Lung (tissue), 12 donors: Measurements from ENCODE around the gene DSEL. TPM values are rescaled to one million over a fixed set of nuclear protein-coding genes. Genes with fewer than 3 reads are reported as not detected.

ENCODE experiments used
- ATAC-seq: fragments of 200-7000 bp; cut with Tn5 transposase; one replicate; pipeline ENCODE4 v1.9.1; 2020; ENCODE audit warnings: moderate number of reproducible peaks; ENCODE audit not compliant: insufficient read depth, low FRiP score
- DNase-seq, 3 donors: peaks; one replicate each; pipeline ENCODE4 v3.0.0-alpha.2; 2013 to 2017
- H3K27ac ChIP-seq, 2 donors: one replicate each; pipeline ENCODE4 v1.5.1; 2013; ENCODE audit warnings: mild to moderate bottlenecking in 2 of 2, moderate library complexity in 2 of 2, control low read depth in 1 of 2, inconsistent platforms in 1 of 2, low read depth in 1 of 2, low read length in 1 of 2
- H3K27me3 ChIP-seq, 3 donors: one replicate each; pipeline ENCODE4 v1.5.1; 2013; ENCODE audit warnings: low read length in 2 of 3; ENCODE audit not compliant: control insufficient read depth in 3 of 3, insufficient read depth in 3 of 3
- H3K36me3 ChIP-seq, 4 donors: one replicate each; pipeline ENCODE4 v1.5.1; 2013; ENCODE audit warnings: low read length in 4 of 4, mild to moderate bottlenecking in 1 of 4, moderate library complexity in 1 of 4; ENCODE audit not compliant: control insufficient read depth in 4 of 4, insufficient read depth in 4 of 4
- H3K4me1 ChIP-seq, 5 donors: one replicate each; pipeline ENCODE4 v1.5.1; 2013; ENCODE audit warnings: low read length in 5 of 5, mild to moderate bottlenecking in 2 of 5, moderate library complexity in 1 of 5; ENCODE audit not compliant: control insufficient read depth in 5 of 5, insufficient read depth in 5 of 5
- H3K4me3 ChIP-seq: one replicate; pipeline ENCODE4 v1.5.1; 2013; ENCODE audit warnings: mild to moderate bottlenecking, control low read depth, moderate library complexity
- H3K9ac ChIP-seq, 2 donors: one replicate each; pipeline ENCODE4 v1.5.1; 2013; ENCODE audit warnings: low read length in 2 of 2, control low read depth in 1 of 2; ENCODE audit not compliant: insufficient read depth in 1 of 2
- H3K9me3 ChIP-seq, 4 donors: one replicate each; pipeline ENCODE4 v1.5.1; 2013; ENCODE audit warnings: low read length in 3 of 4, mild to moderate bottlenecking in 1 of 4, moderate library complexity in 1 of 4; ENCODE audit not compliant: control insufficient read depth in 4 of 4, insufficient read depth in 3 of 4
- CTCF ChIP-seq: IDR thresholded peaks from 2 replicates; pipeline ENCODE4 v1.5.1; 2012; ENCODE audit warnings: mild to moderate bottlenecking; ENCODE audit errors: control extremely low read depth, extremely low read depth
- WGBS, 2 donors: extraction: QIAGEN DNeasy Blood & Tissue Kit; methylation state at CpG; one replicate each; pipeline ENCODE4 v1.1.7; 2013; 5-methylcytosine and 5-hydroxymethylcytosine counted together
- polyA plus RNA-seq, 2 donors: library from polyadenylated mRNA; stranded (reverse); fragments of 200-250 nt; gene quantifications; one replicate each; pipeline ENCODE4 v1.2.1, GENCODE V29; 2013
- total RNA-seq, 2 donors: library from RNA; depleted of rRNA in 1 of 2; stranded (reverse); fragments of >200 nt in 1 of 2; gene quantifications; one replicate each; pipeline ENCODE4 v1.2.1, GENCODE V29; 2014 to 2021
- donor health status: control.
- donor health status: control.
- donor health status: Bipolar disorder and iron deficiency.
- donor health status: healthy.
- donor health status: DM: yes; HTN: yes; CAD: no.

Gene DSEL
- total and polyA plus RNA-seq, 4 donors, result 1.4 to 13.0 (median 5.6) TPM

GRCh38 chr18:67511840-67512239 is 4.7 kb downstream of the DSEL start:
- no peak overlapping the region for H3K4me3 ChIP-seq
- ATAC-seq, result no peak
- WGBS, 2 donors, result 92 to 93% methylated on average over 6 of the region's 6 CpGs
- H3K9ac ChIP-seq, result no peak overlapping the region
- H3K9me3 ChIP-seq, result no peaks in the 10 kb centered on the region
- H3K27ac ChIP-seq, result no peak overlapping the region
- peaks cover 0 to 42% (median 2%) of the 10 kb centered on the region in 5 donors for H3K4me1 ChIP-seq
- peaks cover 0 to 15% (median 7%) of the 10 kb centered on the region in 4 donors for H3K36me3 ChIP-seq
- no peak for TF ChIP-seq CTCF
- H3K27me3 ChIP-seq, result no peaks in the 10 kb centered on the region
- DNase-seq, result no peak

GRCh38 chr18:67510831-67511230 is 5.7 kb downstream of the DSEL start:
- no peak for TF ChIP-seq CTCF
- WGBS, 2 donors, result 73 to 81% methylated on average over 3 of the region's 3 CpGs

GRCh38 chr18:67509741-67510391 is 6.7 kb downstream of the DSEL start:
- TF ChIP-seq CTCF, result no peak
- Histone ChIP-seq H3K36me3 (peaks cover 0 to 15% (median 7%) of the 10 kb centered on the region in 4 donors), H3K27ac (no peak overlapping the region), H3K4me3 (no peak overlapping the region), H3K9me3 (no peaks in the 10 kb centered on the region), H3K9ac (no peak overlapping the region), H3K4me1 (peaks cover 0 to 35% (median 2%) of the 10 kb centered on the region in 5 donors), H3K27me3 (no peaks in the 10 kb centered on the region)
- WGBS, 2 donors, result 66 to 73% methylated on average over 6 of the region's 6 CpGs
- DNase-seq (peak; percentile 50 to 84 (median 79)), ATAC-seq (no peak)

More at GRCh38 chr18:67510831-67511230, 5.7 kb downstream of the DSEL start:
- H3K4me3 ChIP-seq, result no peak overlapping the region
- no peak overlapping the region for H3K27ac ChIP-seq
- no peaks in the 10 kb centered on the region for H3K9me3 ChIP-seq
- no peak overlapping the region for H3K9ac ChIP-seq
- peaks cover 0 to 15% (median 7%) of the 10 kb centered on the region in 4 donors for H3K36me3 ChIP-seq
- DNase-seq (no peak), ATAC-seq (no peak)
- H3K27me3 ChIP-seq, result no peaks in the 10 kb centered on the region
- H3K4me1 ChIP-seq, result peaks cover 0 to 42% (median 2%) of the 10 kb centered on the region in 5 donors
